Endothelial cell of umbilical vein (primary cell): ENCODE measurements around the gene LDLRAD4. TPM values are rescaled to one million over a fixed set of nuclear protein-coding genes. Genes with fewer than 3 reads are reported as not detected.

Source experiments
- BruUV-seq: library from RNA; stranded (reverse); fragments of 400-500 nt; replicated peaks from 2 replicates; lab custom pipeline; 2021; lab: Mats Ljungman, UMichigan
- CTCF ChIA-PET: fragments of 300-600, 350-600 bp; sonication (Branson Sonifier 250); formaldehyde crosslinking; loops from one replicate; lab custom pipeline; 2021; ENCODE audit warnings: antibody characterized with exemption, inconsistent platforms; lab: Charles Lee
- POLR2A ChIA-PET: fragments of 300-600, 350-600 bp; sonication (Branson Sonifier 250); formaldehyde crosslinking; loops from one replicate; lab custom pipeline; 2021; ENCODE audit warnings: antibody characterized with exemption, inconsistent platforms; lab: Charles Lee
- DNase-seq: peaks from one replicate; pipeline ENCODE4 v3.0.0-alpha.2; 2011; ENCODE audit warnings: low read depth, low spot score
- FAIRE-seq: peaks from 2 replicates; lab custom pipeline; 2011; peaks lifted over from hg19 to GRCh38; lab: Jason Lieb, UNC
- H2AFZ ChIP-seq: 2 replicates; pipeline ENCODE4 v1.6.0; 2012; ENCODE audit warnings: low read depth, low read length, control low read depth, inconsistent platforms
- H3K27ac ChIP-seq: 2 replicates; pipeline ENCODE4 v1.5.1; 2011; ENCODE audit warnings: low read depth, mild to moderate bottlenecking, control low read depth, low read length, moderate library complexity; ENCODE audit not compliant: insufficient read depth
- H3K27me3 ChIP-seq, 2 experiments: 2 replicates each; pipeline versions ENCODE4 v1.6.0 to v1.6.1; 2011; ENCODE audit warnings: low read length in 2 of 2, mixed read lengths in 1 of 2; ENCODE audit not compliant: control insufficient read depth in 2 of 2, insufficient read depth in 2 of 2
- H3K36me3 ChIP-seq, 2 experiments: 2 replicates in 1 of 2; 3 replicates in 1 of 2; pipeline ENCODE4 v1.5.1; 2011; ENCODE audit warnings: low read length in 2 of 2, mild to moderate bottlenecking in 1 of 2, moderate library complexity in 1 of 2; ENCODE audit not compliant: control insufficient read depth in 2 of 2, insufficient read depth in 2 of 2; ENCODE audit errors: extremely low read depth in 1 of 2
- H3K4me1 ChIP-seq: 3 replicates; pipeline ENCODE4 v1.5.1; 2011; ENCODE audit warnings: mild to moderate bottlenecking, low read length; ENCODE audit not compliant: control insufficient read depth, insufficient read depth; ENCODE audit errors: extremely low read depth
- H3K4me2 ChIP-seq: 2 replicates; pipeline ENCODE4 v1.6.1; 2011; ENCODE audit warnings: low read length, control low read depth, mixed read lengths; ENCODE audit not compliant: insufficient read depth
- H3K4me3 ChIP-seq, 3 experiments: fragments of 200-600 bp in 1 of 3; sonication (generic), shearing (Covaris generic) in 1 of 3; replicated peaks in 1 of 3; 2 replicates each; pipeline ENCODE4 v1.5.1; 2011 to 2016; ENCODE audit warnings: control low read depth in 3 of 3, low read length in 3 of 3, mild to moderate bottlenecking in 2 of 3, inconsistent platforms in 1 of 3, low read depth in 1 of 3, moderate library complexity in 1 of 3; ENCODE audit not compliant: insufficient read depth in 1 of 3
- H3K79me2 ChIP-seq: 2 replicates; pipeline ENCODE4 v1.6.0; 2012; ENCODE audit warnings: low read length, inconsistent platforms; ENCODE audit not compliant: control insufficient read depth, insufficient read depth
- H3K9ac ChIP-seq: replicated peaks from 2 replicates; pipeline ENCODE3; 2011; ENCODE audit warnings: low read length, control low read depth; ENCODE audit not compliant: insufficient read depth; ENCODE audit errors: extremely low read depth
- H3K9me1 ChIP-seq: replicated peaks from 3 replicates; pipeline ENCODE4 v1.6.0; 2011; ENCODE audit warnings: mild to moderate bottlenecking, low read length; ENCODE audit not compliant: control insufficient read depth, insufficient read depth; ENCODE audit errors: extremely low read depth
- H3K9me3 ChIP-seq: replicated peaks from 2 replicates; pipeline ENCODE4 v1.5.1; 2012; ENCODE audit warnings: low read length, inconsistent platforms; ENCODE audit not compliant: control insufficient read depth, insufficient read depth
- H4K20me1 ChIP-seq: replicated peaks from 2 replicates; pipeline ENCODE3; 2011; ENCODE audit warnings: mild to moderate bottlenecking, low read length; ENCODE audit not compliant: control insufficient read depth, insufficient read depth; ENCODE audit errors: extremely low read depth
- EZH2 ChIP-seq: IDR thresholded peaks from 2 replicates; pipeline ENCODE4 v1.6.1; 2012; ENCODE audit warnings: borderline replicate concordance, low read depth, mild to moderate bottlenecking, moderate library complexity, low read length, inconsistent platforms; ENCODE audit not compliant: severe bottlenecking
- FOS ChIP-seq: IDR thresholded peaks from 2 replicates; pipeline ENCODE4 v1.6.1; 2011; ENCODE audit warnings: mild to moderate bottlenecking, low read length, moderate library complexity, borderline replicate concordance; ENCODE audit not compliant: insufficient read depth
- GATA2 ChIP-seq: IDR thresholded peaks from 2 replicates; pipeline ENCODE4 v1.7.0; 2011; ENCODE audit warnings: low read depth, mild to moderate bottlenecking, moderate library complexity, mixed read lengths, low read length; ENCODE audit not compliant: insufficient read length, insufficient read depth
- JUN ChIP-seq: IDR thresholded peaks from 2 replicates; pipeline ENCODE4 v1.6.1; 2011; ENCODE audit warnings: borderline replicate concordance, low read depth; ENCODE audit not compliant: insufficient read length, insufficient read depth
- MYC ChIP-seq: IDR thresholded peaks from one replicate; pipeline ENCODE4 v1.6.1; 2011; ENCODE audit warnings: mild to moderate bottlenecking, low read depth, low read length
- POLR2A ChIP-seq: IDR thresholded peaks from 2 replicates; pipeline ENCODE4 v1.6.1; 2012; ENCODE audit warnings: low read depth, mild to moderate bottlenecking, control low read depth, low read length
- POLR2AphosphoS5 ChIP-seq: IDR thresholded peaks from 2 replicates; pipeline ENCODE4 v1.6.1; 2012; ENCODE audit warnings: low read depth, mild to moderate bottlenecking, control low read depth, low read length, moderate library complexity; ENCODE audit not compliant: insufficient read depth
- dilution Hi-C: fragments of 300-500 bp; cut with MboI; formaldehyde crosslinking; loops from one replicate; pipeline ENCODE4 v1.15.0; 2019; ENCODE audit warnings: low sequenced_read_pairs; ENCODE audit not compliant: extremely low pct_ligation_motif_present
- intact Hi-C: fragments of 100-400 bp; cut with micrococcal nuclease; formaldehyde crosslinking; loops from one replicate; pipeline ENCODE4 v1.10.0; 2022
- polyA plus RNA-seq, 4 experiments: library from polyadenylated mRNA; depleted of rRNA in 3 of 4; stranded (reverse) in 3 of 4; unstranded in 1 of 4; fragments of >200 nt; gene quantifications; 2 replicates each; pipeline versions ENCODE4 v1.2.1 to v1.2.3, GENCODE V29; 2011 to 2012; ENCODE audit warnings: missing spikeins in 1 of 4
- total RNA-seq: library from RNA; stranded (reverse); gene quantifications from 2 replicates; pipeline ENCODE4 v1.2.3, GENCODE V29; 2021
- TF ChIP-seq, protein P1 (sequence below): IDR thresholded peaks from 2 replicates; pipeline ENCODE4 v1.6.1; 2011; ENCODE audit not compliant: insufficient read depth, insufficient read length
- TF ChIP-seq, protein P2 (sequence below), 2 donors: IDR thresholded peaks; 1 replicate in 1 of 2; 2 replicates in 1 of 2; pipeline ENCODE4 v1.5.1; 2011; ENCODE audit warnings: low read length in 2 of 2, mild to moderate bottlenecking in 2 of 2, moderate library complexity in 2 of 2, control low read depth in 1 of 2, inconsistent platforms in 1 of 2, low read depth in 1 of 2; ENCODE audit not compliant: insufficient read depth in 1 of 2; ENCODE audit errors: extremely low read depth in 1 of 2

The LDLRAD4 gene
- total and polyA plus RNA-seq, 2 donors (not counting 3 experiments of a cell fraction or from before 2014, with no cell fraction given) = 5.2 to 6.5 TPM

DNA sequence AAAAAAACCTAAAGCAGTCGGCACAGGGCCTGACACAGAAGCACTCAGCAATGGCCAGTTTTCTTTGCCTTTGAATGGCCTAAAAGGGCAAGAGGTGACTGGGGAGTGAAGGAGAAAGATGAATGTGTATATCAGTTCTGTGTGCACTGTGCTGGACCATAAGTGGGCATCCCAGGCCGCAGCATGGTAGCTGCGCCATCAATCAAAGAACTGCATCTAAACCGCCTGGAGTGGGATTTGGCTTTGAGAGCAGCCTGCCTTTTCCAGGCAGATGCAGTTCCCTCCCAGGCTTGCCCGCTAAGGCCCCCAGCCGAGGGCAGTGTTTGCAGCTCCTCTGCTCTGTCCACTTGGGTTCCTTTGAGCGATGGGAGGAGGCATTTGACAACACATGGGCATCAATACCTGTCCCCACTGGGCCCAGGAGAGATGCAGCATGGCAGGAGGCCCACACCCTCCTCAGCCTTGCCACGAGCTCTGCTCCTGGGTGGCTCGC lies 363.7 kb downstream of the LDLRAD4 start:
- TF ChIP-seq, protein P1, sequence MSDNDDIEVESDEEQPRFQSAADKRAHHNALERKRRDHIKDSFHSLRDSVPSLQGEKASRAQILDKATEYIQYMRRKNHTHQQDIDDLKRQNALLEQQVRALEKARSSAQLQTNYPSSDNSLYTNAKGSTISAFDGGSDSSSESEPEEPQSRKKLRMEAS = no peak
- TF ChIP-seq FOS = no peak
- TF ChIP-seq, protein P2, sequence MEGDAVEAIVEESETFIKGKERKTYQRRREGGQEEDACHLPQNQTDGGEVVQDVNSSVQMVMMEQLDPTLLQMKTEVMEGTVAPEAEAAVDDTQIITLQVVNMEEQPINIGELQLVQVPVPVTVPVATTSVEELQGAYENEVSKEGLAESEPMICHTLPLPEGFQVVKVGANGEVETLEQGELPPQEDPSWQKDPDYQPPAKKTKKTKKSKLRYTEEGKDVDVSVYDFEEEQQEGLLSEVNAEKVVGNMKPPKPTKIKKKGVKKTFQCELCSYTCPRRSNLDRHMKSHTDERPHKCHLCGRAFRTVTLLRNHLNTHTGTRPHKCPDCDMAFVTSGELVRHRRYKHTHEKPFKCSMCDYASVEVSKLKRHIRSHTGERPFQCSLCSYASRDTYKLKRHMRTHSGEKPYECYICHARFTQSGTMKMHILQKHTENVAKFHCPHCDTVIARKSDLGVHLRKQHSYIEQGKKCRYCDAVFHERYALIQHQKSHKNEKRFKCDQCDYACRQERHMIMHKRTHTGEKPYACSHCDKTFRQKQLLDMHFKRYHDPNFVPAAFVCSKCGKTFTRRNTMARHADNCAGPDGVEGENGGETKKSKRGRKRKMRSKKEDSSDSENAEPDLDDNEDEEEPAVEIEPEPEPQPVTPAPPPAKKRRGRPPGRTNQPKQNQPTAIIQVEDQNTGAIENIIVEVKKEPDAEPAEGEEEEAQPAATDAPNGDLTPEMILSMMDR (IDR thresholded peaks at IDR 0.05; ENCODE audit: extremely low read depth in 1 of 2, insufficient read depth in 1 of 2, low read depth in 1 of 2, low read length in 2 of 2) = no peak
- no peak for TF ChIP-seq JUN
- no peak for TF ChIP-seq EZH2
- no peak for TF ChIP-seq MYC
- TF ChIP-seq POLR2AphosphoS5 = no peak
- no peak for TF ChIP-seq GATA2
- TF ChIP-seq POLR2A = no peak
- Histone ChIP-seq H3K9me3 (no peaks in the 10 kb centered on the region), H4K20me1 (no peaks in the 10 kb centered on the region), H3K4me1 (no peaks in the 10 kb centered on the region), H3K27ac (no peak overlapping the region), H3K79me2 (no peaks in the 10 kb centered on the region), H3K9me1 (no peaks in the 10 kb centered on the region), H3K4me2 (no peak overlapping the region), H3K27me3 (peaks cover 4% of the 10 kb centered on the region in 2 experiments), H3K9ac (no peak overlapping the region), H3K4me3 (no peak overlapping the region), H2AFZ (no peak overlapping the region), H3K36me3 (no peaks in the 10 kb centered on the region)
- DNase-seq (no peak), FAIRE-seq (no peak)
- dilution Hi-C loops = no loop called here
- CTCF ChIA-PET = interaction anchor here (1.4 to 2.4 kb wide), 2 partner anchors 24 to 38 kb away, joined by 3 to 8 read pairs; no protein-coding TSS in a partner anchor
- POLR2A ChIA-PET = interaction anchor here (0.6 kb wide), 1 partner anchor 12 kb away, joined by 4 read pairs; no protein-coding TSS in a partner anchor
- intact Hi-C loops = no loop called here
- BruUV-seq = no TSS peak
